Neural cell (in vitro differentiated cells): Measurements from ENCODE around the gene GALNT10. TPM values are rescaled to one million over a fixed set of nuclear protein-coding genes. Genes with fewer than 3 reads are reported as not detected.

Source experiments
- H2AFZ ChIP-seq: fragments of 200-600, 300-800 bp; sonication (generic), shearing (Covaris generic); 2 replicates; pipeline ENCODE4 v1.6.0; 2014; ENCODE audit warnings: low read depth, mild to moderate bottlenecking, antibody characterized with exemption, low read length, moderate library complexity
- H3F3A ChIP-seq: fragments of 200-600 bp; shearing (Covaris generic); 2 replicates; pipeline ENCODE4 v1.6.1; 2016; ENCODE audit warnings: mild to moderate bottlenecking, moderate library complexity, mixed read lengths, antibody characterized with exemption, low read length; ENCODE audit not compliant: insufficient read depth, poor library complexity, severe bottlenecking
- H3K27ac ChIP-seq: fragments of 200-600, 300-800 bp; sonication (generic), shearing (Covaris generic); 2 replicates; pipeline ENCODE4 v1.5.1; 2014; ENCODE audit warnings: mild to moderate bottlenecking, low read length, moderate library complexity
- H3K27me3 ChIP-seq: fragments of 300-800, 200-600 bp; sonication (generic), shearing (Covaris generic); 2 replicates; pipeline ENCODE4 v1.6.0; 2014; ENCODE audit warnings: mild to moderate bottlenecking, low read depth, low read length, moderate library complexity; ENCODE audit not compliant: insufficient read depth
- H3K36me3 ChIP-seq: fragments of 300-800, 200-600 bp; sonication (generic), shearing (Covaris generic); 2 replicates; pipeline ENCODE4 v1.5.1; 2014; ENCODE audit warnings: mild to moderate bottlenecking, antibody characterized with exemption, low read length, moderate library complexity; ENCODE audit not compliant: insufficient read depth
- H3K4me2 ChIP-seq: fragments of 300-800, 200-600 bp; sonication (generic), shearing (Covaris generic); 2 replicates; pipeline ENCODE4 v1.6.0; 2014; ENCODE audit warnings: mild to moderate bottlenecking, low read length
- H3K4me3 ChIP-seq: fragments of 300-800, 200-600 bp; sonication (generic), shearing (Covaris generic); 2 replicates; pipeline ENCODE4 v1.5.1; 2014; ENCODE audit warnings: mild to moderate bottlenecking, low read length, moderate library complexity
- H3K79me2 ChIP-seq: fragments of 200-600 bp; shearing (Covaris generic); replicated peaks from 2 replicates; pipeline ENCODE4 v1.6.0; 2014; ENCODE audit warnings: mild to moderate bottlenecking, low read length, moderate library complexity; ENCODE audit not compliant: insufficient read depth
- H3K9ac ChIP-seq: fragments of 300-800, 200-600 bp; sonication (generic), shearing (Covaris generic); 2 replicates; pipeline ENCODE4 v1.6.1; 2016; ENCODE audit warnings: mild to moderate bottlenecking, low read length, mixed read lengths
- H3K9me2 ChIP-seq: fragments of 200-600 bp; shearing (Covaris generic); 2 replicates; pipeline ENCODE4 v1.6.1; 2016; ENCODE audit warnings: mild to moderate bottlenecking, low read length, mixed read lengths; ENCODE audit not compliant: insufficient read depth
- H3K9me3 ChIP-seq: fragments of 200-600, 300-800 bp; sonication (generic), shearing (Covaris generic); 2 replicates; pipeline ENCODE4 v1.6.1; 2016; ENCODE audit warnings: mild to moderate bottlenecking, mixed run types, low read length, moderate library complexity, mixed read lengths
- H4K20me1 ChIP-seq: fragments of 200-600 bp; shearing (Covaris generic); 2 replicates; pipeline ENCODE4 v1.6.1; 2016; ENCODE audit warnings: mild to moderate bottlenecking, mixed run types; ENCODE audit not compliant: insufficient read depth
- CTCF ChIP-seq: fragments of 450-650 bp; IDR thresholded peaks from 2 replicates; pipeline ENCODE4 v1.5.1; 2014; ENCODE audit warnings: antibody characterized with exemption, mild to moderate bottlenecking, moderate library complexity; ENCODE audit not compliant: poor library complexity, severe bottlenecking
- EP300 ChIP-seq: fragments of 450-650 bp; conservative IDR thresholded peaks from 2 replicates; pipeline ENCODE4 v1.6.1; 2014; ENCODE audit warnings: antibody characterized with exemption, mild to moderate bottlenecking, moderate library complexity; ENCODE audit not compliant: poor library complexity, severe bottlenecking
- EZH2 ChIP-seq: fragments of 200-600, 300-800 bp; shearing (Covaris generic), sonication (generic); IDR thresholded peaks from 2 replicates; pipeline ENCODE4 v1.6.1; 2014; ENCODE audit warnings: antibody characterized with exemption, low read length, borderline replicate concordance, mild to moderate bottlenecking; ENCODE audit not compliant: insufficient read depth, poor library complexity, severe bottlenecking
- MXI1 ChIP-seq: fragments of 450-650 bp; conservative IDR thresholded peaks from 2 replicates; pipeline ENCODE4 v1.6.1; 2014; ENCODE audit warnings: antibody characterized with exemption, mild to moderate bottlenecking; ENCODE audit not compliant: poor library complexity, severe bottlenecking
- POLR2AphosphoS5 ChIP-seq: IDR thresholded peaks from 2 replicates; pipeline ENCODE4 v1.6.1; 2012
- RAD21 ChIP-seq: fragments of 450-650 bp; conservative IDR thresholded peaks from 2 replicates; pipeline ENCODE4 v1.6.1; 2014; ENCODE audit warnings: antibody characterized with exemption, mild to moderate bottlenecking, moderate library complexity
- REST ChIP-seq: IDR thresholded peaks from 2 replicates; pipeline ENCODE4 v1.6.1; 2012; ENCODE audit warnings: borderline replicate concordance
- SMC3 ChIP-seq: fragments of 450-650 bp; conservative IDR thresholded peaks from 2 replicates; pipeline ENCODE4 v1.6.1; 2014; ENCODE audit warnings: antibody characterized with exemption, mild to moderate bottlenecking, moderate library complexity; ENCODE audit not compliant: poor library complexity
- TAF1 ChIP-seq: IDR thresholded peaks from 2 replicates; pipeline ENCODE4 v1.6.1; 2012; ENCODE audit warnings: low read depth
- polyA plus RNA-seq: library from polyadenylated mRNA; depleted of rRNA; stranded (reverse); fragments of >200 nt; gene quantifications from 2 replicates; pipeline ENCODE4 v1.2.3, GENCODE V29; 2014

GALNT10 gene
- polyA plus RNA-seq, 1 donor from 2014 or later: 3.1 TPM

- Histone ChIP-seq H3F3A (no peaks in the 10 kb centered on the region), H3K4me3 (no peak overlapping the region), H3K9me3 (no peaks in the 10 kb centered on the region), H3K27me3 (no peaks in the 10 kb centered on the region), H2AFZ (no peak overlapping the region), H3K4me2 (no peak overlapping the region), H3K9ac (no peak overlapping the region), H3K9me2 (no peaks in the 10 kb centered on the region), H3K27ac (no peak overlapping the region), H4K20me1 (no peaks in the 10 kb centered on the region), H3K79me2 (no peaks in the 10 kb centered on the region), H3K36me3 (no peaks in the 10 kb centered on the region)
- TF ChIP-seq POLR2AphosphoS5: no peak
- no peak for TF ChIP-seq TAF1
- TF ChIP-seq RAD21: no peak
- no peak for TF ChIP-seq CTCF
Measured at GRCh38 chr5:154403234-154403633, 212.7 kb downstream of the GALNT10 start.

GRCh38 chr5:154403776-154404387 is 213.3 kb downstream of the GALNT10 start:
- no peak overlapping the region for H2AFZ ChIP-seq
- H3K36me3 ChIP-seq: no peaks in the 10 kb centered on the region
- H3K9ac ChIP-seq: no peak overlapping the region
- H4K20me1 ChIP-seq: no peaks in the 10 kb centered on the region
- no peak overlapping the region for H3K4me3 ChIP-seq
- peak overlapping the region; percentile 25 for H3K27ac ChIP-seq
- H3F3A ChIP-seq: no peaks in the 10 kb centered on the region
- H3K4me2 ChIP-seq: no peak overlapping the region
- H3K9me2 ChIP-seq: no peaks in the 10 kb centered on the region
- no peaks in the 10 kb centered on the region for H3K9me3 ChIP-seq
- no peaks in the 10 kb centered on the region for H3K27me3 ChIP-seq
- H3K79me2 ChIP-seq: no peaks in the 10 kb centered on the region
- TF ChIP-seq TAF1 (no peak), MXI1 (no peak), EP300 (peak; percentile 12), RAD21 (no peak), CTCF (no peak), SMC3 (peak; percentile 27), POLR2AphosphoS5 (peak; percentile 81), EZH2 (no peak), REST (no peak)
